22Rv1 (cell line): ENCODE measurements around the gene FAM90A26.
"Not testable (repeated sequence)": the region's sequence is repeated elsewhere in the genome, so short reads cannot be mapped to it uniquely, and the experiment has no call there.

Source experiments
- CTCF ChIP-seq: fragments of 450-650 bp; IDR thresholded peaks from 2 replicates; pipeline ENCODE4 v1.5.1; 2017; ENCODE audit warnings: mild to moderate bottlenecking
- ZFX ChIP-seq: fragments of 450-650 bp; IDR thresholded peaks from 2 replicates; pipeline ENCODE4 v1.6.1; 2017; ENCODE audit warnings: antibody characterized with exemption, borderline replicate concordance

- TF ChIP-seq CTCF, ZFX: not testable (repeated sequence)
Measured at GRCh38 chr4:9158392-9158791, 11.8 kb upstream of the FAM90A26 start.
